Coronary artery (tissue), 2 donors: ENCODE data around the gene HOXB4.

Experiments used
- DNase-seq: peaks from one replicate; pipeline ENCODE4 v3.0.0-alpha.2; 2017; ENCODE audit warnings: low spot score
- H3K27ac ChIP-seq, 2 donors: fragments of 200-600 bp; sonication (generic); one replicate each; pipeline ENCODE4 v1.5.1; 2016 to 2019
- H3K4me3 ChIP-seq: fragments of 200-600 bp; sonication (generic); 2 replicates; pipeline ENCODE4 v1.5.1; 2016; ENCODE audit warnings: mild to moderate bottlenecking, moderate library complexity
- TF ChIP-seq, protein P1 (sequence below): fragments of 200-600 bp; sonication (generic); IDR thresholded peaks from one replicate; pipeline ENCODE4 v1.5.1; 2019; ENCODE audit warnings: antibody characterized with exemption

HOXB4 gene

GRCh38 chr17:48563385-48563838 is 14.7 kb downstream of the HOXB4 start:
- Histone ChIP-seq H3K27ac (peak overlapping the region in 1 of 2 donors; percentile 60), H3K4me3 (peak overlapping the region; percentile 74)
- TF ChIP-seq, protein P1, sequence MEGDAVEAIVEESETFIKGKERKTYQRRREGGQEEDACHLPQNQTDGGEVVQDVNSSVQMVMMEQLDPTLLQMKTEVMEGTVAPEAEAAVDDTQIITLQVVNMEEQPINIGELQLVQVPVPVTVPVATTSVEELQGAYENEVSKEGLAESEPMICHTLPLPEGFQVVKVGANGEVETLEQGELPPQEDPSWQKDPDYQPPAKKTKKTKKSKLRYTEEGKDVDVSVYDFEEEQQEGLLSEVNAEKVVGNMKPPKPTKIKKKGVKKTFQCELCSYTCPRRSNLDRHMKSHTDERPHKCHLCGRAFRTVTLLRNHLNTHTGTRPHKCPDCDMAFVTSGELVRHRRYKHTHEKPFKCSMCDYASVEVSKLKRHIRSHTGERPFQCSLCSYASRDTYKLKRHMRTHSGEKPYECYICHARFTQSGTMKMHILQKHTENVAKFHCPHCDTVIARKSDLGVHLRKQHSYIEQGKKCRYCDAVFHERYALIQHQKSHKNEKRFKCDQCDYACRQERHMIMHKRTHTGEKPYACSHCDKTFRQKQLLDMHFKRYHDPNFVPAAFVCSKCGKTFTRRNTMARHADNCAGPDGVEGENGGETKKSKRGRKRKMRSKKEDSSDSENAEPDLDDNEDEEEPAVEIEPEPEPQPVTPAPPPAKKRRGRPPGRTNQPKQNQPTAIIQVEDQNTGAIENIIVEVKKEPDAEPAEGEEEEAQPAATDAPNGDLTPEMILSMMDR = no peak
- no peak for DNase-seq

- TF ChIP-seq, protein P1 = no peak
- peak overlapping the region; percentile 74 for H3K4me3 ChIP-seq
- no peak for DNase-seq
- peak overlapping the region in 1 of 2 donors; percentile 60 for H3K27ac ChIP-seq
Observed at GRCh38 chr17:48562934-48563333, 15.2 kb downstream of the HOXB4 start.

DNA sequence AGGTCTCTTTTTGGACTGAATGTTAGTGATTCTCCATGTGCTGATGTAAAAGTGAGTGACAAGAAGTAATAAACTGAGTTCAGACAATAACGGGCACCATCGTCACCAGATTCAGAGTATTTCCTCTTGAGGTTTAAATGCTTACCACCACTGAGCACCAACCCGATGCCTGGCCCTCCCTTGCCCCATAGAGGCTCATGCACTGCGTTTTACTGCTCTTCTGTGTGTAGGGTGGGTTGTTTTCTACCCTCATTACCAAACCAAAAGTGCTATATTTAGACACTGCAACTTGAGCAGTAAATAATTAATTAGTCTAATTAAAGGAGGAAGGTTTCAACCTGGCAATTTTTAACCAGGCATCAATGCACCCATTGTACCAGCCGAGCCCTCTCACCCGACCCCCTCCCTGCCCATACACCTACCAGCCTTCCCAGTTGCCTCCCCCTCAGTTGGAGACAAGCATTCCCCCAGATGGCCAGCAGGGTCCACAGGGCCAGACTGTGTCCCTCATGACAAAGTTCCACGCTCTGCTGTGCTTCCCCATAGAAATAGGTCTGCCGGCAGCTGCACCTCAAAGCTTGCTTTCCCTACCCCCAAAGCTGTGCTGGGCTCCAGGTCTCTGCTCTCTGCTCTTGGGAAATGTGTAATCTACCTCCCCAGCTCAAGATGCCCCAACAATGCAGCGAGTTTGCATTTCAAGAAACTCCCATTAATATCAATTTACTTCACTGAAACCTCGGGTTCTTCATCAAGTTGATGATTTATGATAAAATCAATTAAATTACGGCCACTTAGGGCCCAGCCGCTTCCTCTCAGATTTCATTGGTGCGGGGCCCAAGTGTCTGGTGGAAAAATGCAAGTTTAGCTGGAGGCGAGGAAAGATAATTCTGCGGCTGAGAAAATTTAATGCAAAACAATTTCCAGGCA is 16.0 kb downstream of the HOXB4 start:
- DNase-seq = no peak
- Histone ChIP-seq H3K4me3 (peak overlapping the region; percentile 1), H3K27ac (peak overlapping the region in 1 of 2 donors; percentile 26)
- TF ChIP-seq, protein P1 = no peak

- TF ChIP-seq, protein P1 = no peak
- Histone ChIP-seq H3K4me3 (no peak overlapping the region), H3K27ac (peak overlapping the region in 1 of 2 donors; percentile 87)
- DNase-seq = no peak
Observed at GRCh38 chr17:48559840-48560817, 18.0 kb downstream of the HOXB4 start.

GRCh38 chr17:48559122-48559839 is 18.9 kb downstream of the HOXB4 start:
- TF ChIP-seq, protein P1 = no peak
- no peak for DNase-seq
- Histone ChIP-seq H3K27ac (peak overlapping the region in 1 of 2 donors; percentile 87), H3K4me3 (no peak overlapping the region)

- H3K27ac ChIP-seq = peak overlapping the region in 1 of 2 donors; percentile 87
- H3K4me3 ChIP-seq = no peak overlapping the region
- TF ChIP-seq, protein P1 = no peak
- no peak for DNase-seq
Observed at GRCh38 chr17:48558831-48559121, 19.4 kb downstream of the HOXB4 start.
